Liver (tissue), 9 donors: ENCODE measurements around the gene TMEM212. TPM values are rescaled to one million over a fixed set of nuclear protein-coding genes. Genes with fewer than 3 reads are reported as not detected.
A peak's percentile ranks its signal among the peaks of the same experiment; 100 is the strongest.

Experiments used
- DNase-seq: peaks from one replicate; pipeline ENCODE4 v3.0.0-alpha.2; 2017; ENCODE audit warnings: low spot score
- H3K27ac ChIP-seq, 2 donors: one replicate each; pipeline ENCODE4 v1.7.0; 2013; ENCODE audit warnings: inconsistent platforms in 2 of 2, low read length in 2 of 2, control low read depth in 1 of 2, low read depth in 1 of 2, mild to moderate bottlenecking in 1 of 2
- H3K27me3 ChIP-seq, 4 donors: one replicate each; pipeline versions ENCODE4 v1.6.1 to v1.7.0; 2013; ENCODE audit warnings: low read length in 3 of 4, inconsistent platforms in 1 of 4, mild to moderate bottlenecking in 1 of 4, moderate library complexity in 1 of 4; ENCODE audit not compliant: control insufficient read depth in 4 of 4, insufficient read depth in 4 of 4
- H3K36me3 ChIP-seq, 4 donors: one replicate each; pipeline versions ENCODE4 v1.6.1 to v1.7.0; 2013; ENCODE audit warnings: low read length in 3 of 4, mild to moderate bottlenecking in 3 of 4, low read depth in 1 of 4, moderate library complexity in 1 of 4; ENCODE audit not compliant: control insufficient read depth in 4 of 4, insufficient read depth in 3 of 4
- H3K4me1 ChIP-seq, 4 donors: one replicate each; pipeline versions ENCODE4 v1.6.1 to v1.7.0; 2013; ENCODE audit warnings: low read length in 3 of 4, mild to moderate bottlenecking in 3 of 4, moderate library complexity in 1 of 4; ENCODE audit not compliant: control insufficient read depth in 4 of 4, insufficient read depth in 4 of 4
- H3K4me3 ChIP-seq, 3 donors: one replicate each; pipeline versions ENCODE4 v1.6.1 to v1.7.0; 2013; ENCODE audit warnings: low read length in 3 of 3, control low read depth in 1 of 3, low read depth in 1 of 3, mild to moderate bottlenecking in 1 of 3
- H3K9ac ChIP-seq, 2 donors: one replicate each; pipeline ENCODE4 v1.7.0; 2013; ENCODE audit warnings: low read length in 2 of 2, mild to moderate bottlenecking in 2 of 2, moderate library complexity in 2 of 2, control low read depth in 1 of 2, low read depth in 1 of 2
- H3K9me3 ChIP-seq, 4 donors: one replicate each; pipeline versions ENCODE4 v1.6.1 to v1.7.0; 2013; ENCODE audit warnings: low read length in 3 of 4; ENCODE audit not compliant: control insufficient read depth in 4 of 4
- CTCF ChIP-seq: fragments of 150-350 bp; IDR thresholded peaks from 2 replicates; pipeline ENCODE4 v1.5.1; 2017; ENCODE audit warnings: improper control_type of control experiment, low read depth, low read length; ENCODE audit not compliant: missing input control
- FOXA1 ChIP-seq: IDR thresholded peaks from 2 replicates; pipeline ENCODE4 v1.6.1; 2016; ENCODE audit warnings: antibody characterized with exemption
- FOXA2 ChIP-seq: IDR thresholded peaks from 2 replicates; pipeline ENCODE4 v1.6.1; 2016; ENCODE audit warnings: antibody characterized with exemption
- GABPA ChIP-seq, 2 donors: IDR thresholded peaks in 1 of 2; conservative IDR thresholded peaks in 1 of 2; 2 replicates each; pipeline ENCODE4 v1.6.1; 2016; ENCODE audit warnings: antibody characterized with exemption in 2 of 2, mild to moderate bottlenecking in 1 of 2, moderate library complexity in 1 of 2
- HNF4A ChIP-seq, 2 donors: conservative IDR thresholded peaks; 2 replicates each; pipeline ENCODE4 v1.6.1; 2016; ENCODE audit warnings: antibody characterized with exemption in 2 of 2, mild to moderate bottlenecking in 2 of 2
- JUND ChIP-seq, 2 donors: IDR thresholded peaks; 2 replicates each; pipeline ENCODE4 v1.6.1; 2016; ENCODE audit warnings: antibody characterized with exemption in 2 of 2
- MAX ChIP-seq: IDR thresholded peaks from 2 replicates; pipeline ENCODE4 v1.6.1; 2016; ENCODE audit warnings: antibody characterized with exemption
- RAD21 ChIP-seq, 2 donors: IDR thresholded peaks; 2 replicates each; pipeline ENCODE4 v1.6.1; 2016; ENCODE audit warnings: antibody characterized with exemption in 2 of 2, mild to moderate bottlenecking in 2 of 2
- RXRA ChIP-seq, 2 donors: IDR thresholded peaks; 2 replicates each; pipeline ENCODE4 v1.6.1; 2017 to 2018; ENCODE audit warnings: antibody characterized with exemption in 2 of 2, mild to moderate bottlenecking in 1 of 2
- SP1 ChIP-seq: IDR thresholded peaks from 2 replicates; pipeline ENCODE4 v1.6.1; 2018; ENCODE audit warnings: antibody characterized with exemption, mild to moderate bottlenecking
- YY1 ChIP-seq: IDR thresholded peaks from 2 replicates; pipeline ENCODE4 v1.6.1; 2016; ENCODE audit warnings: antibody characterized with exemption, mild to moderate bottlenecking
- ZBTB33 ChIP-seq: IDR thresholded peaks from 2 replicates; pipeline ENCODE4 v1.6.1; 2016; ENCODE audit warnings: antibody characterized with exemption
- WGBS: extraction: QIAGEN DNeasy Blood & Tissue Kit; methylation state at CpG from one replicate; pipeline ENCODE4 v1.1.7; 2013; 5-methylcytosine and 5-hydroxymethylcytosine counted together
- polyA plus RNA-seq, 2 donors: library from polyadenylated mRNA; stranded (reverse) in 1 of 2; unstranded in 1 of 2; fragments of 200-250 nt in 1 of 2; fragments of >200 nt in 1 of 2; fragmentation: Nextera tagmentation in 1 of 2; extraction: Ambion mirVana in 1 of 2; gene quantifications; one replicate each; pipeline versions ENCODE4 v1.2.1 to v1.2.3, GENCODE V29; 2013 to 2015
- total RNA-seq, 2 donors: library from RNA; depleted of rRNA; stranded (reverse); fragments of >200 nt; gene quantifications; one replicate each; pipeline ENCODE4 v1.2.3, GENCODE V29; 2014
- TF ChIP-seq, protein P1 (sequence below): IDR thresholded peaks from 2 replicates; pipeline ENCODE4 v1.6.1; 2016; ENCODE audit warnings: antibody characterized with exemption
- donor health status: healthy.
- donor health status: healthy.
- donor health status: healthy.
- donor health status: healthy.
- donor health status: healthy.

The TMEM212 gene
- total and polyA plus RNA-seq, 4 donors, result not detected

DNA sequence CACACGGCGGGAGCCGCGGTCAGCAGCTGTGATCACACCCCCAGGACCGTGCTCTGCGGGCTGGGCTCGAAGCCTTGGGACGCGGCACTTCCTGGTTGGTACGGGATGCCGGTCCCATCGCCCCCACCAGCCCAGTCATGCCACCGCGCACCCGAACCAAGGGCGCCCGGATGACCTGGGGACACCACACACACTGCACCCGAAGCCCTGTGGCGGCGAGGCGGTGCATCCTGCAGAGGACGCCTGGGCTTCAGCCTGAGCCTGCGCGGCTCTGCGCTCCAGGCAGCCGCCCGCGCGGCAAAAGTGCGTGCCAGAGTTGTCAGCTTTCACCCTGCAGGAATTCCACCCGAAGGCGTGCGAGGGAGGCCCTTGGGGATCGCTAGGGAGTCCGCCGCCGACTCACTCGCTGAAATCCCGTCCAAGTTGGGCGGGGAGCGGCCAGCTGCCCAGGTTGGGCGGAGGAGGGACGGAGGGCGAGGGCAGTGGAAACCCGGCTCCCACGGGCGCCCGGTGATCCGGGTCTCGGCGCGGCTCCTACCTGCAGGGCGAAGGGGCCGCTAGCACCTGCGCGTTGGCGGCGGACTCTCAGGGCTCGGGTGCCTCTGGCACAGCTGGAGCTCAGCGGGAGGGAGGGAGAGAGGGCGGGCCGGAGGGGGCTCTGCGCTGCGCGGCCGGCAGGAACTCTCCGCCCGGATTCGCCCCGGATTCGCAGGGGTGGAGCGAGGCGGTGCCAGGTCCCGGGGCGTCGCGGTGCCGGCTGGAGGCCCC lies 33.1 kb upstream of the TMEM212 start, which contains the start of gene PLD1 (continued):
- TF ChIP-seq ZBTB33, result no peak
- no peak for TF ChIP-seq JUND (IDR thresholded peaks at IDR 0.05)

- WGBS, result 23% methylated on average over 22 of the region's 22 CpGs
- Histone ChIP-seq H3K4me3 (peak overlapping the region; percentile 71 to 83 (median 77)), H3K9me3 (no peaks in the 10 kb centered on the region), H3K36me3 (no peaks in the 10 kb centered on the region), H3K4me1 (peaks cover 2 to 31% (median 13%) of the 10 kb centered on the region in 4 donors), H3K27ac (peak overlapping the region; percentile 82 to 92), H3K27me3 (no peaks in the 10 kb centered on the region), H3K9ac (peak overlapping the region; percentile 70 to 80)
- TF ChIP-seq GABPA (IDR thresholded peaks at IDR 0.05 in 1 of 2, conservative IDR thresholded peaks at IDR 0.05 in 1 of 2) (no peak), SP1 (peak; percentile 1)
- DNase-seq, result no peak
Measured at GRCh38 chr3:171810629-171811294, 32.4 kb upstream of the TMEM212 start.

- peak overlapping the region; percentile 82 to 92 for H3K27ac ChIP-seq
- H3K4me1 ChIP-seq, result peaks cover 2 to 26% (median 11%) of the 10 kb centered on the region in 4 donors
- H3K9ac ChIP-seq, result no peak overlapping the region
- H3K36me3 ChIP-seq, result no peaks in the 10 kb centered on the region
- 51% methylated on average over 4 of the region's 4 CpGs for WGBS
- no peak overlapping the region for H3K4me3 ChIP-seq
- H3K27me3 ChIP-seq, result no peaks in the 10 kb centered on the region
- DNase-seq, result no peak
- no peaks in the 10 kb centered on the region for H3K9me3 ChIP-seq
- TF ChIP-seq CTCF (no peak), FOXA2 (peak; percentile 47), MAX (peak; percentile 34), SP1 (no peak), ZBTB33 (no peak), YY1 (peak; percentile 6), RAD21 (IDR thresholded peaks at IDR 0.05) (no peak), FOXA1 (no peak), HNF4A (conservative IDR thresholded peaks at IDR 0.05) (no peak), JUND (IDR thresholded peaks at IDR 0.05) (peak in 1 of 2 donors; percentile 15), RXRA (IDR thresholded peaks at IDR 0.05) (no peak)
- TF ChIP-seq, protein P1, sequence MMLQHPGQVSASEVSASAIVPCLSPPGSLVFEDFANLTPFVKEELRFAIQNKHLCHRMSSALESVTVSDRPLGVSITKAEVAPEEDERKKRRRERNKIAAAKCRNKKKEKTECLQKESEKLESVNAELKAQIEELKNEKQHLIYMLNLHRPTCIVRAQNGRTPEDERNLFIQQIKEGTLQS, result peak; percentile 4
Measured at GRCh38 chr3:171811295-171811912, 31.7 kb upstream of the TMEM212 start.
